HG03565 (cell line): Measurements from ENCODE around the gene SCYL1.
"Not testable (repeated sequence)": the region's sequence is repeated elsewhere in the genome, so short reads cannot be mapped to it uniquely, and the experiment has no call there.

Source experiments
- ATAC-seq: cut with Tn5 transposase; IDR thresholded peaks from one replicate; pipeline ENCODE4 v1.9.1; 2021; ENCODE audit warnings: mild to moderate bottlenecking, moderate library complexity; ENCODE audit not compliant: unreplicated experiment

SCYL1 gene

DNA sequence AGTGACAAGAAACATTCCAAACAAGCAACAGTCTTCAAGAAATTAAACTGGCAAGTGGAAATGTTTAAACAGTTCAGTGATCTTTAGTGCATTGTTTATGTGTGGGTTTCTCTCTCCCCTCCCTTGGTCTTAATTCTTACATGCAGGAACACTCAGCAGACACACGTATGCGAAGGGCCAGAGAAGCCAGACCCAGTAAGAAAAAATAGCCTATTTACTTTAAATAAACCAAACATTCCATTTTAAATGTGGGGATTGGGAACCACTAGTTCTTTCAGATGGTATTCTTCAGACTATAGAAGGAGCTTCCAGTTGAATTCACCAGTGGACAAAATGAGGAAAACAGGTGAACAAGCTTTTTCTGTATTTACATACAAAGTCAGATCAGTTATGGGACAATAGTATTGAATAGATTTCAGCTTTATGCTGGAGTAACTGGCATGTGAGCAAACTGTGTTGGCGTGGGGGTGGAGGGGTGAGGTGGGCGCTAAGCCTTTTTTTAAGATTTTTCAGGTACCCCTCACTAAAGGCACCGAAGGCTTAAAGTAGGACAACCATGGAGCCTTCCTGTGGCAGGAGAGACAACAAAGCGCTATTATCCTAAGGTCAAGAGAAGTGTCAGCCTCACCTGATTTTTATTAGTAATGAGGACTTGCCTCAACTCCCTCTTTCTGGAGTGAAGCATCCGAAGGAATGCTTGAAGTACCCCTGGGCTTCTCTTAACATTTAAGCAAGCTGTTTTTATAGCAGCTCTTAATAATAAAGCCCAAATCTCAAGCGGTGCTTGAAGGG, 20.0 kb upstream of the SCYL1 start:
- no peak for ATAC-seq

DNA sequence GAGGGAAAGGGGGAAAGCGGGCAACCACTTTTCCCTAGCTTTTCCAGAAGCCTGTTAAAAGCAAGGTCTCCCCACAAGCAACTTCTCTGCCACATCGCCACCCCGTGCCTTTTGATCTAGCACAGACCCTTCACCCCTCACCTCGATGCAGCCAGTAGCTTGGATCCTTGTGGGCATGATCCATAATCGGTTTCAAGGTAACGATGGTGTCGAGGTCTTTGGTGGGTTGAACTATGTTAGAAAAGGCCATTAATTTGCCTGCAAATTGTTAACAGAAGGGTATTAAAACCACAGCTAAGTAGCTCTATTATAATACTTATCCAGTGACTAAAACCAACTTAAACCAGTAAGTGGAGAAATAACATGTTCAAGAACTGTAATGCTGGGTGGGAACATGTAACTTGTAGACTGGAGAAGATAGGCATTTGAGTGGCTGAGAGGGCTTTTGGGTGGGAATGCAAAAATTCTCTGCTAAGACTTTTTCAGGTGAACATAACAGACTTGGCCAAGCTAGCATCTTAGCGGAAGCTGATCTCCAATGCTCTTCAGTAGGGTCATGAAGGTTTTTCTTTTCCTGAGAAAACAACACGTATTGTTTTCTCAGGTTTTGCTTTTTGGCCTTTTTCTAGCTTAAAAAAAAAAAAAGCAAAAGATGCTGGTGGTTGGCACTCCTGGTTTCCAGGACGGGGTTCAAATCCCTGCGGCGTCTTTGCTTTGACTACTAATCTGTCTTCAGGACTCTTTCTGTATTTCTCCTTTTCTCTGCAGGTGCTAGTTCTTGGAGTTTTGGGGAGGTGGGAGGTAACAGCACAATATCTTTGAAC, 19.2 kb upstream of the SCYL1 start:
- ATAC-seq = no peak

GRCh38 chr11:65506290-65506771, 18.6 kb upstream of the SCYL1 start:
- peak; percentile 0 for ATAC-seq

DNA sequence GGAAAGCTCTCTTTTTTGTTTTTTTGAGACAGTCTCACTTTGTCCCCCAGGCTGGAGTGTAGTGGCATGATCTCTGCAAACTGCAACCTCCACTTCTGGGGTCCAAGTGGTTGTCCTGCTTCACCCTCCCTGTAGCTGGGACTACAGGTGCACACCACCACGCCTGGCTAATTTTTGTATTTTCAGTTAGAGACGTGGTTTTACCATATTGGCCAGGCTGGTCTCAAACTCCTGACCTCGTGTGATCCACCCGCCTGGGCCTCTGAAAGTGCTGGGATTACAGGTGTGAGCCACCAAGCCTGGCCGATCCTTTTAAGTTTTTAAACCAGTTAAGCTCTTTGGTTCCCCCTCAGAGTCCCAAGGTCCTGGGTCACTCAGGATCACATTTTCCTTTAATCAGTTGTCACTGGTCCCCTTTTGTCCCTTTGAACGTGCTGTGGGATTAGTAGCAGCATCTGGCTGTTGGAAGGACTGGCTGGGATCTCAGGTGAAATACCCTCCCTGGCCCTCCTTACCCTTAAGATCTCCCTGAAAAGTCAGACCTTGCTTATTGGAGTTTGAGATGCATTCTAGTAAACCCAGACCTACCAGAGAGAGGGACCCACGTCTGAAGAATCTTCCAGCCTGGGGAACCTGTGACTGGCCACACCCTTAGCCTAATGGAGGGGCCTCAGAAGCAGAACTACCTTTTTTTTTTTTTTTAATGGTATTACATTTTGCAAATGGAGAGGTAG, 17.9 kb upstream of the SCYL1 start:
- ATAC-seq = peak; percentile 22

- not testable (repeated sequence) for ATAC-seq
Measured at GRCh38 chr11:65512311-65512710, 12.6 kb upstream of the SCYL1 start.

GRCh38 chr11:65516135-65516968, 8.5 kb upstream of the SCYL1 start:
- ATAC-seq = no peak

DNA sequence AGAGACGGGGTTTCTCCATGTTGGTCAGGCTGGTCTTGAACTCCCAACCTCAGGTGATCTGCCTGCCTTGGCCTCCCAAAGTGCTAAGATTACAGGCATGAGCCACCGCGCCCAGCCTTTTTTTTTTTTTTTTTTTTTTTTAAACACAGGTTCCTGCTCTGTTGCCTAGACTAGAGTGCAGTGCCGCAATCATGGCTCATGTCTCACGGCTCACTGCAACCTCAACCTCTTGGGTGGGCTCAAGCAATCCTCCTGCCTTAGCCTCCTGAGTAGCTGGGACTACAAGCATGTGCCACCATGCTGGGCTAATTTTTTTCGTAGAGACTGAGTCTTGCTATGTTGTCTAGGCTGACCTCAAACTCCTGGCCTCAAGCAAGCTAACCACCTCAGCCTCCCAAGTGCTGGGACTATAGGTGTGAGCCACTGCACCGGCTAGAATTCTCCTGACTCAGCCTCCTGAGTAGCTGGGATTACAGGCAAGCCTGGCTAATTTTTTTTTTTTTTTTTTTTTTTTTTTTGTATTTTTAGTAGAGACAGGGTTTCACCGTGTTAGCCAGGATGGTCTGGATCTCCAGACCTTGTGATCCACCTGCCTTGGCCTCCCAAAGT, 5.8 kb upstream of the SCYL1 start:
- ATAC-seq = not testable (repeated sequence)

GRCh38 chr11:65521777-65522521, 2.9 kb upstream of the SCYL1 start:
- ATAC-seq = not testable (repeated sequence)

GRCh38 chr11:65522718-65523630, 1.9 kb upstream of the SCYL1 start:
- not testable (repeated sequence) for ATAC-seq

- ATAC-seq = not testable (repeated sequence)
Measured at GRCh38 chr11:65523631-65523968, 1.3 kb upstream of the SCYL1 start.

- ATAC-seq = no peak
Measured at GRCh38 chr11:65524014-65524740, 706 bp upstream of the SCYL1 start.

DNA sequence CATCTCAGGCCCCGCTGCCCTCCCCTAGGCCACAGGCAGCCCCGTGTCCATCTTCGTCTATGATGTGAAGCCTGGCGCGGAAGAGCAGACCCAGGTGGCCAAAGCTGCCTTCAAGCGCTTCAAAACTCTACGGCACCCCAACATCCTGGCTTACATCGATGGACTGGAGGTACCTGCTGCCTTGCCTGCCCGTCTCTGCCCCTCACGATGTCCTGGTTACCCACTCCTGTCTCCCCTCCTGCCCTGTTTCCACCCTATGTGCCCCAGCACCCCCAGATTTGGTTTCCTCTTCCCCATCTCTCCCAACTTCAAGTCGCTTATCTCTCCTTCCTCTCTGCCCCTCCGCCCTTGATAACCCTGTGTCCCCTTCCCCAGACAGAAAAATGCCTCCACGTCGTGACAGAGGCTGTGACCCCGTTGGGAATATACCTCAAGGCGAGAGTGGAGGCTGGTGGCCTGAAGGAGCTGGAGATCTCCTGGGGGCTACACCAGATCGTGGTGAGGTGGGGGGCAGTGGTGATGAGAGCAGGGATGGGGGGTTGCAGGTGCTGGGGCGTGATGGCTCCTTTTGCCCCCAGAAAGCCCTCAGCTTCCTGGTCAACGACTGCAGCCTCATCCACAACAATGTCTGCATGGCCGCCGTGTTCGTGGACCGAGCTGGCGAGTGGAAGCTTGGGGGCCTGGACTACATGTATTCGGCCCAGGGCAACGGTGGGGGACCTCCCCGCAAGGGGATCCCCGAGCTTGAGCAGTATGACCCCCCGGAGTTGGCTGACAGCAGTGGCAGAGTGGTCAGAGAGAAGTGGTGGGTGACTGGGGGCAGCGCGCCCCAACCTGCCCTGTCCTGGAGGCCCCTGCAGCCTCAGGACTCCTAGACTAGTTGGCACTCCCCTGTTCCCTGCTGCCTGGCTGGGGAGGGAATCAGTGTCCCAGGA, 930 bp downstream of the SCYL1 start:
- no peak for ATAC-seq

DNA sequence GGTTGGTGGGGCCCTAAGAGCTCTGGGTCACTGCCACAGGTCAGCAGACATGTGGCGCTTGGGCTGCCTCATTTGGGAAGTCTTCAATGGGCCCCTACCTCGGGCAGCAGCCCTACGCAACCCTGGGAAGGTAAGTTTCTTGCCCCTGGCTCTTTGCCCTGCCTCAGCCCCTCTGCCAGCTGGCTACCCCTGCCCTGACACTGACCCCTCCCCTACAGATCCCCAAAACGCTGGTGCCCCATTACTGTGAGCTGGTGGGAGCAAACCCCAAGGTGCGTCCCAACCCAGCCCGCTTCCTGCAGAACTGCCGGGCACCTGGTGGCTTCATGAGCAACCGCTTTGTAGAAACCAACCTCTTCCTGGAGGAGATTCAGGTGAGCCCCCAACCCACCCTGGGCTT, 1.9 kb downstream of the SCYL1 start:
- ATAC-seq = no peak

GRCh38 chr11:65528819-65529350, 4.0 kb downstream of the SCYL1 start:
- ATAC-seq = no peak

DNA sequence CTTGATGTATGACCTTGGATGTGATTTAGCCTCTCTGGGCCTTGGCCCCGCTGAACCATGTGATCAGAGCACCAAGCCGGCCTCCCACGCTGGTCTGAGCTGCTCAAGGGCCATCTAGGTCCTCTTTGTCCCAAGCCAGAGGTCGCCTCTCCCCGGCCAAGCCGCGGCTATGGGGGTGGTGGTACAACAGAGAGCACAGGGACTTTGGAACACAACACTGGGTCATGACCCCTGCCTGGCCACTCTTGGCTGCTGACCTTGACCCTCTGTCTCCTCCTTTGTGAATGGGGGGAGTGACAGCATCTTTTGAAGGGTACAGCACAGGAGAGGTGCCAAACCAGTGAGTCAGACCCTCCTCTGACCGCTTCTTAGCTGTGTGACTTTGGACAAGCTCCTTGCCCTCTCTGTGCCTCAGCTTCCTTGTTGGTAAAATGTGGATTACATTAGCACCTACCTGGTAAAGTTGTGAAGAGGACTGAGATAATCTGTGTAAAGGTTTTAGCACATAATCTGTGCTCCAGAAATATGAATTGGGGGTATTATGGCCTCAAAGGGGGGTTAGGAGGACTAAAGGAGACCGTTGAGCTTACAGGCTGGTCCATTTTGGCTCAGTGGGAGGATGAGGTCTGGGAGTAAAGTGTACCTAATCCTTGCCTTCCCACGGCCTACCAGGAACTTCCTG, 4.7 kb downstream of the SCYL1 start:
- ATAC-seq = no peak

DNA sequence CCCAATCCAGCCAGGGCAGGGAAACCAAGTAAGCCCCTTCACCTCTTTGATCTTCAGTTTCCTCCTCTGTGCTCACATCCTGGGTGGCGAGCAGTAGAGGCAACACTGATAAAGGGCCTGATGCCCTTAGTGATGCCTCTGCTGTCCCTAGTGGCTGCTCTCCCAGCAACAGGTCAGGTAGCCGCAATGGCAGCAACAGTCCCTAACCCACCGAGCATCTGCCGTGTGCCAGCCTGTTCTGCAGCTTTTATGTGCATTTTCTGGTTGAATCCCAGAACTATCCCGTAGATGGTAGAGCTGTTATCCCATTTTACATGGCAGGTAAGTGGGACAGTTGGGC, 5.2 kb downstream of the SCYL1 start:
- no peak for ATAC-seq
